HG03025 (cell line): Measurements from ENCODE around the gene SHC3.

ENCODE experiments used
- ATAC-seq: cut with Tn5 transposase; IDR thresholded peaks from one replicate; pipeline ENCODE4 v1.9.1; 2021; ENCODE audit warnings: mild to moderate bottlenecking, moderate library complexity; ENCODE audit not compliant: unreplicated experiment, low FRiP score

Gene SHC3

GRCh38 chr9:89114741-89115140 is 63.9 kb downstream of the SHC3 start:
- no peak for ATAC-seq

- no peak for ATAC-seq
Observed at GRCh38 chr9:89113851-89114250, 64.8 kb downstream of the SHC3 start.

DNA sequence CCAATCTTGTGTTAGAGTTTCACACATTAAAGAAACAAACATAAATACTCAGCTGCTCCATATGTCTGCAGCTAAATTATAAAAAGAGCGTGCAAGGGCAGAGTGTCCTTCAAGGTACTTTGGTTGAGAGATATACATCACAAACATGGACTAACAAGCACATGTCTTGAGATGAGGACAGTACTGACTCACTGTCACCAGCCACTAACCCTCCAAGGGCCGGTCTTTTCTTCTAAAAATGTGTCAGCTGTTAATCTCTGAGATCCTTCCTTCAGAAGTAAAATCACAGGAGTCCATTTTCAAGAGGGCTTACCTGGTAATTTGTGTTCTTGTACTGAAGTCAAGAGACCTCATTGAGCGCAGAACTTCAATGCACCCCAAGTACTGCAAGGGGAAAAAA is 66.4 kb downstream of the SHC3 start:
- no peak for ATAC-seq

GRCh38 chr9:89109666-89110065 is 69.0 kb downstream of the SHC3 start:
- no peak for ATAC-seq

- ATAC-seq, result no peak
Observed at GRCh38 chr9:89107406-89107805, 71.2 kb downstream of the SHC3 start.

DNA sequence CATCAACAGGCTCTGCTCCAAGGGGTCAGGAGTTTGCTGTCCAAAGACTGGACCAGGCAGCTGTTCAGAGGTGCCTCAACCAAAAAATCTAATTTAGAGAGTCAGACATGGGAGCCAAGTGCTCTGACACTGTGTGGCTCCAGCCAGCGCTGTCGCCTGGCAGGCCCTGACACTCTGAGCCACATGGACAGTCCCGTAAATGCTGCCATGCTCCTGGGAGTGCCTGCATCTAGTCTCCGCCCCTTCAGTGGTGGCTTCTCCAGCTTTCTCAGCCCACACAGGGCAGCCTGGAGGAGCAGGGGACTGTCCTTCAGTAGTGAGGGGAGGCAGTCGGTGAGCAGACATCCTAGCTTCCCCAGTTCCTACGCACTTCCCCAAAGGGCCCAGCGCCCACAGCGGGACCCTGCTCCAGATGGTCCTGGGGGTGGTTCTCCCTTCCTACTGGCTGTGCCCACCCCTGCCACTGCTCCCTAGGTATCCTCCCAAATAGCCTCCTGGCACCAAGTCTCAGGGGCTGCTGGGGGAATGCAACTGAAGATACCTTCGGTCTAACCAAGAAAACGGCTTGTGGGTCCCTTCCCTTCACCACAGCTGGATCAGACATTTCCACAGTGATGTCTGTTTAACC is 72.3 kb downstream of the SHC3 start:
- ATAC-seq, result no peak

DNA sequence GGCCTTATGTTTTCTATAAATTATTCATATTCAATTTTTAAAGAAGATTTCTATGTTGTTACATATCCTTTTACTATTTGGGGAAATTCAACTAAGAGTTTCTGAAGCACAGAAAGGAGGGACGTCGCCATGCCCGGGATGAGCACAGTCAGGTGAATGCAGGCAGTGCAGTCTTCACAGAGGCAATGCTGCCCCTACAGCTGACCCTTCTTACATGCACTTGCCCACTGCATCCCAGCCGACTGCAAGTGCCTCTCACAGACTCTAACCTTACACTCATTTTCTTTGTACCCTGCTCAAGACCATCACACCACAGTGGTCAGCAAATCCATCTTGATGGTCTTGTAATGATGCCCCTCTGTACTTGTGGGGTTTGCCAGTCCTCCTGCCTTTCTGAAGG is 73.8 kb downstream of the SHC3 start:
- ATAC-seq, result no peak

GRCh38 chr9:89097219-89097618 is 81.4 kb downstream of the SHC3 start:
- ATAC-seq, result no peak

- ATAC-seq, result no peak
Observed at GRCh38 chr9:89096807-89097206, 81.8 kb downstream of the SHC3 start.

DNA sequence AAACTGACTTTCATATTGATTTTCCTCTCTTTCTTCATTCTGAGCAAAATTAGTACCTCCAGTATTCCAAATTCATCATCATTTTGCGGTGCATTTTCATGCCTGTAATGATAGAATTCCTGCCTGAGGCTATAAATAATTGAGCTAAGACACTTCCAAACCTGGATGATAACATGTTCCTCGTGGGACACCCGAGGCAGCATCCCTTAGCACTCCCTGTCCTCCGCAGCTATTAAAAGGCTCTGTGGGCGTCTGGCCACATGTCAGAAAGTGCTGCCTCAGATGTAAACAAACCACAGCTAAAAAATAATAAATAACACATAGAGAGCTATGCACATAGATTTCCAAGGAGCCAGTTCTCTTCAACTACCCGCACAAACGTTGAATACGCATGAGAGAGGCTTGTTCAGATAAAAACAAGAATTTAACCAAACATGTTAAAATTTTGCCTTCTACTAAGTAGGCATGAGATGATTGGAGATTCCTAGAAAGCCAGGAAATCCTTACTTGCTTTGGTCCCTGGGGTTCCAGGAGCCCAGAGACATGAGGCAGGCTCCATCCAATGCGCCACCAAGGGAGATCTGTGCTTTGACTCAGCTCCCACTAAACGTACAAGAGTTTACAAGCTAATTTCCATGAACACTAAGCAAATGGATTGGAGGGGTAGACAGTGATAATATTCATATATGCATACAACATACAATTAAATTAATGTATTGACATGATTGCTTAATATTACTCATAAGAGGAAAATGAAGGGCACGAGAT is 82.7 kb downstream of the SHC3 start:
- ATAC-seq, result no peak

DNA sequence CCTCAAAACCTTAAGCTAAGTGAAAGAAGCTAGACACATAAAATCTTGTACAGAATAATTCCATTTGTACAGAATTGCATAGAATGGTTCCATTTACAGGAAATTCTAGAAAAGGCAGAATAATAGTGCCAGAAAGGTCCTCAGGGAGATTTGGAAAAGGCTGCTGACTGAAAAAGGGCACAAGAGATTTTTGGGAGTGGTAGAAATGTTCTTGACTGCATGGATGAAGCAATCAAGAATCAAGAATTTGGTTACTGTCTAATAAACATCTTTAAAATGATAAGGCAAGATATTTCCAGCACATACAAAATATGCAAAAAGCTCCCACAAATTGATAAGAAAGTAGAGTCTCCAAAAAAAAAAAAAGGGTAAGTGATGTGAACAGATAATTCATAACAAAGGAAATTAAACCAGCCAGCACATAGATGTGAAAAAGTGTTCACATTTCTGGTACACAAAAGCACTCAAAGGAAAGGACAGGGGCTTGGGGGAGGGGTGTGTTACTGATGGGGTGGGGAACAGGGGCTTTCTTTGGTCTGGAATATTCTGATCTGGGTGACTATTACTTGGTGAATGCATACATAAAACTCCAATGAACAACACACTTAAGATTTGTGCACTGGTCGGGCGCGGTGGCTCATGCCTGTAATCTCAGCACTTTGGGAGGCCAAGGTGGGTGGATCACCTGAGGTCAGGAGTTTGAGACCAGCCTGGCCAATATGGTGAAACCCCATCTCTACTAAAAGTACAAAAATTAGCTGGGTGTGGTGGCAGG is 85.2 kb downstream of the SHC3 start:
- no peak for ATAC-seq

GRCh38 chr9:89089176-89089575 is 89.4 kb downstream of the SHC3 start:
- ATAC-seq, result no peak

- no peak for ATAC-seq
Observed at GRCh38 chr9:89083626-89084025, 95.0 kb downstream of the SHC3 start.

GRCh38 chr9:89080193-89080592 is 98.4 kb downstream of the SHC3 start:
- no peak for ATAC-seq

DNA sequence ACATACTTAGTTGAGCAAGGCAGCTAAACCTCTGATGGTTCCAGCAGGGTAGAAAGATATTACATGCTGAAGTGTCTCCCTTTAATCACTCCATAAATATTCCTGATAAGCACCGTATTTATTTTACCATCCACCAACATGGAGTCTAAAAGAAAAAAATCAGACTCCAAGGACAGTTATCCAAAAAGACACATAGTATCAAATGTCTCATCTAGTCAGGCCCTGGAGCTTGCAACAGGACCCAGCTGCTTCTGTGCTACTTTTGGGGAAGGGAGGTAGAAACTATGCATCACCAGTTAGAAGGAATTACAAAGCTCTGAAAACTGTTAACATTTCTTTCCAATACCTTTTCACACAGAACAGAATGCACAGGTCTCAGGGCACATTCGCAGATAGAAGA is 99.2 kb downstream of the SHC3 start:
- ATAC-seq, result no peak

DNA sequence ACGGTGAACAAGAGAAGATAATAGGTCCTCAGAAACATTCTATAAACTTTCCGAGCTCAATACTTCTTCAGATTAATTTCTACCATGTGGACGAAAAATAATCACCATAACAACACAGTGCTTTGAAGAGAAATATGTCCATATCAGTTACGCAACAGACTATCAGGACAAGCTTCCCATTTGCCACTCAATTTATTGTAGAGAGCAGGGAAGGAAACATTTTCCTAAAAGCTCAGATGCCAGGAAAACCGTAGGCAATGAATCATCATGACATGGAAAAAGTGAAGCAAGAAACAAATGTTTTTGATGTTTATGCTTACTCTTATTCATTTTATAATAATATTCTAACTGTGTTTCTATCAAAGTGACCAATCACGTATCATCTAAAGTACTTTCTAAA is 99.8 kb downstream of the SHC3 start:
- no peak for ATAC-seq

DNA sequence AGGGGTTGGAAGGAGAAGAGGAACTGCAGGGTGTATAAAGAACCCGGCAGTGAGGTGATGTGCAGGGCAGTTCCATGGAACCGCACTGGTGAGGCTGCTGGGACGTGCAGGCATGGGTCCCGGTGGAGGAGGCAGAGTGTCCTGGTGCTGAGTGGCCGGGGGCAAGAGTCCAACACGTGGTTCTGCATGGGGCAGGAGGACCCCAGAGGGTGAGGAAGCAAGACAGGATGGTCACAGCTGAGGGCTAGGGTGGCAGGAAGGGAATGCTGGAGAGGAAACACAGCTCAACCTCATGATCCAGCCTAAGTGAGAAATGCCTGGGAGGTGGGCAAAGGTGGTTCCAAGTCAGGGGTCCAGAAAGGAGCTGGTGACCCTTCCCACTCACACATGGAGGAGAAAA is 100.2 kb downstream of the SHC3 start:
- no peak for ATAC-seq

DNA sequence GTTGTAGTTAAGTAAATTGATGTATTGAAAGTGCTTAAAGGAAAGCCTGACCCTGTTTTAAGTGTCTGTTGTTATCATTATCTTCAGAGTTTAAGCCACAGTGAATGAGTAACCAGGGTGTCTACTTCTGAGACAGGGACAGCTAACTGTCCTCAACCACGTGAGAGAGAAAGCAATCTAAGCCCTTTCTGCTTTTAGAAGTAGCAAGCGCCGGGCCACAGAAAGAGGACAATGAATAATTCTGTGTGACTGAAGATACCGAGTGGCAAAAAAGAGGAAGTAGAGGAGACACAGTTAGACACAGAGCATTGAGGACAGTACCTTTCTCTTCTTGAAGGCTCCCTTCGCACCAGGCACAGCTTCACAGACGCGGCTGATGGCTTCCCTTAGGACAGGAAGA is 101.1 kb downstream of the SHC3 start:
- ATAC-seq, result no peak

- no peak for ATAC-seq
Observed at GRCh38 chr9:89073397-89073796, 105.2 kb downstream of the SHC3 start.

- ATAC-seq, result no peak
Observed at GRCh38 chr9:89071591-89071990, 107.0 kb downstream of the SHC3 start.

- ATAC-seq, result no peak
Observed at GRCh38 chr9:89066835-89067234, 111.8 kb downstream of the SHC3 start.

DNA sequence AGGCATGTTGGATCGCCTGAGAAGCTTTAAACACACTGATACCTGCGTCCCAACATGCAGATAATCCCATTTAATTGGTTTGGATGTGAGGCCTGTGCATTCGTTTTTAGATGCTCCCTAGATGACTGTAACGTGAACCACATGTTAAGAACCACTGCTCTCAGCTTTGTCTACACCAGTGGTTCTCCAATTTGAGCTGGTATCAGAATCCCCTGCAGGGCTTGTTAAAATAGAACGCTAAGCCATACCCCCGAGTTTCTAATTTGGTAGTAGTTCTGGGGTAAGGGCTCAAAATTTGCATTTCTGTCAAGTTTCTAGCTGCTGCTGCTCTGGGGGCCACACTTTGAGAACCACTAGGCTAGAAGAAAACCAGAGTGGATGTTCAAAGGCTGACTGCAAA is 112.7 kb downstream of the SHC3 start:
- ATAC-seq, result no peak
